Mucosa of stomach (tissue), 1 donor: ENCODE data around the gene NR4A1.

Source experiments
- H3K27me3 ChIP-seq: one replicate; pipeline ENCODE4 v1.7.0; 2013; ENCODE audit warnings: mild to moderate bottlenecking, low read length; ENCODE audit not compliant: control insufficient read depth, insufficient read depth
- H3K36me3 ChIP-seq: one replicate; pipeline ENCODE4 v1.7.0; 2013; ENCODE audit warnings: low read length; ENCODE audit not compliant: control insufficient read depth, insufficient read depth
- H3K4me1 ChIP-seq: one replicate; pipeline ENCODE4 v1.7.0; 2013; ENCODE audit warnings: mild to moderate bottlenecking, low read length; ENCODE audit not compliant: control insufficient read depth, insufficient read depth
- H3K4me3 ChIP-seq: one replicate; pipeline ENCODE4 v1.7.0; 2013; ENCODE audit warnings: low read length
- H3K9ac ChIP-seq: one replicate; pipeline ENCODE4 v1.7.0; 2013; ENCODE audit warnings: mild to moderate bottlenecking, low read length, moderate library complexity
- H3K9me3 ChIP-seq: one replicate; pipeline ENCODE4 v1.7.0; 2013; ENCODE audit warnings: mild to moderate bottlenecking, low read length, moderate library complexity; ENCODE audit not compliant: control insufficient read depth
- donor health status: Pancreatic carcinoma.

The NR4A1 gene

GRCh38 chr12:52082026-52082668 is 30.9 kb downstream of the NR4A1 start:
- Histone ChIP-seq H3K27me3 (peaks cover 3% of the 10 kb centered on the region), H3K4me3 (no peak overlapping the region), H3K36me3 (peaks cover 6% of the 10 kb centered on the region), H3K9me3 (no peaks in the 10 kb centered on the region), H3K4me1 (peaks cover 18% of the 10 kb centered on the region), H3K9ac (peak overlapping the region; percentile 44)

GRCh38 chr12:52082669-52082987 is 31.4 kb downstream of the NR4A1 start:
- Histone ChIP-seq H3K4me1 (peaks cover 18% of the 10 kb centered on the region), H3K4me3 (no peak overlapping the region), H3K9me3 (no peaks in the 10 kb centered on the region), H3K9ac (no peak overlapping the region), H3K36me3 (peaks cover 6% of the 10 kb centered on the region), H3K27me3 (peaks cover 3% of the 10 kb centered on the region)

GRCh38 chr12:52082988-52083637 is 31.9 kb downstream of the NR4A1 start:
- Histone ChIP-seq H3K4me3 (no peak overlapping the region), H3K9me3 (no peaks in the 10 kb centered on the region), H3K27me3 (peaks cover 3% of the 10 kb centered on the region), H3K9ac (no peak overlapping the region), H3K36me3 (peaks cover 4% of the 10 kb centered on the region), H3K4me1 (peaks cover 18% of the 10 kb centered on the region)

GRCh38 chr12:52083638-52083996 is 32.4 kb downstream of the NR4A1 start:
- H3K36me3 ChIP-seq: no peaks in the 10 kb centered on the region
- no peak overlapping the region for H3K9ac ChIP-seq
- no peaks in the 10 kb centered on the region for H3K9me3 ChIP-seq
- H3K4me3 ChIP-seq: no peak overlapping the region
- peaks cover 18% of the 10 kb centered on the region for H3K4me1 ChIP-seq
- peaks cover 3% of the 10 kb centered on the region for H3K27me3 ChIP-seq

DNA sequence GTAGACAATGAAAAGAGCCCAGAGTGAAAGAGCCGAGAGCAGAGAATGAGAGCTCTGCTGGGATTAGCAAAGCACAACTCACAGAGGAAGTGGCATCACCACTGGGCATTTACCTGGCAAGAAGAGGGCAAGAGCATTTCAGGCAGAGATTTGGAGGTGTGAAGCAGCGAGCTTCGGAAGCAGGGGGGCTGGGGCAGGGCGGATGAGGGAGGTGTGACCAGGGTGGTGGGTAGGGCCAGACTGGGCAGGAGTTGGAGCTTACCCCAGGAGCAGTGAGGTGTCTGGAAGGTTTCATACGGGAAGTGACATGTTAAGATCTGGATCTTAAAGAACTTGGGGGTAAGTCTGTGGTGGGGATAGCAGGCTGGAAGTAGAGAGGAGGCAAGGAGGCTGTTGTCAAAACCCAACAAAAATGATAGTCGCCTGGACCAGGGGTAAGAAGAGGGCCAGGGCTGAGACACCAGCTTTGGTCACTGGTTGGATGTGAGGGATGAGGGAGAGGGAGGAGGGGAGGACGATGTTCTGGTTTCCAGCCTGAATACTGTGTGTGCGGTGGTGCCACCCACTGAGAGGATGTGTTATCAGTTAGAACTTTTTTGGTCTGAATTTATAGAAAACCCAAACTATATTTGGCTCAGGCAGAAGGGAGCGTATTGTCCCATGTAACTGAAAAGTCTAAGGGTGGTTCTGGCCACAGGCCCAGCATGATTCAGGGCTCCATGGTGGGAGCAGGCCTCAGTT is 33.4 kb downstream of the NR4A1 start:
- peaks cover 18% of the 10 kb centered on the region for H3K4me1 ChIP-seq
- H3K27me3 ChIP-seq: peaks cover 3% of the 10 kb centered on the region
- no peak overlapping the region for H3K9ac ChIP-seq
- H3K36me3 ChIP-seq: no peaks in the 10 kb centered on the region
- H3K9me3 ChIP-seq: no peaks in the 10 kb centered on the region
- no peak overlapping the region for H3K4me3 ChIP-seq

- no peaks in the 10 kb centered on the region for H3K36me3 ChIP-seq
- H3K4me3 ChIP-seq: no peak overlapping the region
- no peaks in the 10 kb centered on the region for H3K9me3 ChIP-seq
- peaks cover 18% of the 10 kb centered on the region for H3K4me1 ChIP-seq
- H3K9ac ChIP-seq: no peak overlapping the region
- peaks cover 3% of the 10 kb centered on the region for H3K27me3 ChIP-seq
These were observed 34.5 kb downstream of the NR4A1 start for GRCh38 chr12:52085682-52086180.

DNA sequence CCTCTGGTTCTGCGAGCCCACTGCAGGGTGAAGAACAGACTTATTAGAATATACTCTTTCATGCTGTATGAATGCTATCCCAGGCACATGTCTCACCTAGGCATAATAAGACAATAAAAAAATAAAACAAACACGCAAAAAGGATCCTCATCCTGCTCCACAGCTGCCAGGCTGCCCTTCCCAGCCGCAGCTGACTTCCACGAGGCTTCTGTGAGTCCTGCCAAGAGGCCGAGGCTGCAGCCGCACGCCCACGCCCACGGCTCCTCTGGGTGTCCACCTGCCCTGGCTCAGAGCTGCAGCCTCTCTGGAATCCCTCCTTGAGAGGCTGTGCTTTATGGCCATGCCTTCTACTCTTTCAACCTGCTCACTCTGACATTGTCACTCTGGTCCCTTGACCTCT is 35.1 kb downstream of the NR4A1 start:
- Histone ChIP-seq H3K9ac (no peak overlapping the region), H3K27me3 (peaks cover 3% of the 10 kb centered on the region), H3K4me3 (no peak overlapping the region)

DNA sequence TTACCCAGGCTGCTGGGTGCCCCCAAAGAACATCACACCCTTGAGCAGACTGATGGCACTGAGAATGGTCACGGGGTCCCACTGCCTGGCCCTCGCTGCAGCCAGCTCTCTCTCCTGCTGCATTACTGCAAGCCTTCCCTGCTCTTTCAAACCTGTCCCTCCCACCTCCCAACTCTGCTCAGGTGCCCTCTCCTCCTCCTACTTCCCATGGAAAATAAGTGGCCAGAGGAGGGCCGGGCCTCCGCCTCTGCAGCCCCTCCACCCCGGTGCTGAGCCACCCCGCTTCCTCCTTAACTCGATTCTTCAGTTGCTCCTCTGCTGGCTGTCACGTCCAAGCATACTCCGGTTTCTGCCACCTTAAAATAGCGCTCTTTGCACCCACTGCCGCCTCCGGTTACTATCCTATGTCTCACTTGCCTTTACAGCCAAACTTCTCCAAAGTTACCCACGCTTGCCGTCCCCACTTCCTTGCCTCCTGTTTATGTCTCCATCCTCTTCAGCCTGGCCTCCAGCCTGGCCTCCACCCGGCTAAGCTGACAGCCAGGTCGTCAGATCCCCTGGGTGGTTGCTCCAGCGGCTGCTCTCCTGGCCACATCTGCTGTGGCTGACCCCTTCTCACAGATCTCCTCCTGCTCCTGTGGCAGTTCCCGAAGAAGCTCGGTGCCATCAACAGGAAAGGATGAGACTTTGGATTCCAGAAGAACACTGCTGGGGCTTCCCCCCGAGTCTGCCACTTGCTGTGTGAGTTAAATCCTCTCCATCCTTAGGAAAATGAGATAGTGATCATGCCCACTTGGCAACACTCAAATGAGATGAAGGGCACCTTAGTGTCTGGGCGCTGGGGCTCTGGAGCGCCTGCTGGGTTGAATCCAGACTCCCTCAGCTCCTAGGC is 35.9 kb downstream of the NR4A1 start:
- no peaks in the 10 kb centered on the region for H3K9me3 ChIP-seq
- H3K4me3 ChIP-seq: no peak overlapping the region
- H3K4me1 ChIP-seq: peaks cover 8% of the 10 kb centered on the region
- H3K36me3 ChIP-seq: no peaks in the 10 kb centered on the region
- no peak overlapping the region for H3K9ac ChIP-seq
- H3K27me3 ChIP-seq: peaks cover 3% of the 10 kb centered on the region

More for the DNA sequence above, 35.1 kb downstream of the NR4A1 start:
- Histone ChIP-seq H3K9me3 (no peaks in the 10 kb centered on the region), H3K36me3 (no peaks in the 10 kb centered on the region), H3K4me1 (peaks cover 14% of the 10 kb centered on the region)

GRCh38 chr12:52087961-52088820 is 36.9 kb downstream of the NR4A1 start:
- Histone ChIP-seq H3K9ac (no peak overlapping the region), H3K36me3 (no peaks in the 10 kb centered on the region), H3K27me3 (peaks cover 3% of the 10 kb centered on the region), H3K4me3 (no peak overlapping the region), H3K4me1 (peaks cover 2% of the 10 kb centered on the region), H3K9me3 (no peaks in the 10 kb centered on the region)

DNA sequence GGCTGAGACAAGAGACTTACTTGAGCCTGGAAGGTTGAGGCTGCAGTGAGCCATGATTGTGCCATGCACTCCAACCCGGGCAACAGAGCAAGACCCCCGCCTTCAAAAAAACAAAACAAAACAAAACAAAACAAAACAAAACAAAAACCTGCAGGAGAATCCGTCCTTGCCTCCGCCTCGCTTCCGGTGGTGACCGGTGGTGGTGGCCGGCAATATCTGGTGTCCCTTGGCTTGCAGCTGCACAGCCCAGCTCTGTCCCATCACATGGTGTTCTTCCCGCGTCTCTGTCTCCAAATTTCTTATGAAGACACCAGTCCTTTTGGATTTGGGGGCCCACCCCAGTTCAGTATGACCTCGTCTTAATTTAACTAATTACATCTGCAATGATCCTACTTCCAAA is 38.2 kb downstream of the NR4A1 start:
- Histone ChIP-seq H3K9ac (no peak overlapping the region), H3K9me3 (no peaks in the 10 kb centered on the region), H3K27me3 (peaks cover 3% of the 10 kb centered on the region), H3K4me3 (no peak overlapping the region), H3K4me1 (no peaks in the 10 kb centered on the region), H3K36me3 (no peaks in the 10 kb centered on the region)

GRCh38 chr12:52090291-52090690 is 39.0 kb downstream of the NR4A1 start:
- no peak overlapping the region for H3K9ac ChIP-seq
- no peaks in the 10 kb centered on the region for H3K9me3 ChIP-seq
- H3K4me1 ChIP-seq: no peaks in the 10 kb centered on the region
- H3K36me3 ChIP-seq: no peaks in the 10 kb centered on the region
- peaks cover 3% of the 10 kb centered on the region for H3K27me3 ChIP-seq
- no peak overlapping the region for H3K4me3 ChIP-seq
